ENCODE results near the gene SH2D7. TPM values are rescaled to one million over a fixed set of nuclear protein-coding genes. Genes with fewer than 3 reads are reported as not detected.

SH2D7 gene
- polyA plus RNA-seq, 1 donor (not counting 4 experiments of a cell fraction or from before 2014, with no cell fraction given) = not detected

DNA sequence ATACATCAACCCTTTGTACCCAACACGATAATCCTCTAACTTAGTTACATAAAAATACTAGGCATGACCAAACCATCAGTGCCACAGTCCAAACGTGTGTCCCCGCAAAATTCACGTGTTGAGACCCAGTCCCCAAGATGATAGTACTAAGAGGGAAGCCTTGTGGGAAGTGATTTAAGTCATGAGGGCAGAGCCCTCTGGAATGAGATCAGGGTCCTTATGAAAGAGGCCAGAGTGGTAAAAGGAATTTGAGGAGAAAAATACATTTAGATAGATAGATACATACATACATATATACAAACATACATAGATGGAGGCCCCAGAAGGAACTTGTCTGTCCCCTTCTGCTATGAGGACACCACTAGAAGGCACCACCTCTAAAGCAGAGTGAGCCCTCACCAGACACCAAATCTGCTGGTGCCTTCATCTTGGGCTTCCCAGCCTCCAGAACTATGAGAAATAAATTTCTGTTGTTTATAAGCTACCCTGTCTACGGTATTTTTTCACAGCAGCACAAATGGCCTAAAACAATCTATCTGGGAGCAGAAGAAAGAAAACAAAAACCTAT, 22.8 kb upstream of the SH2D7 start:
- Histone ChIP-seq H4K20me1 (ENCODE audit: control insufficient read depth, extremely low read depth, insufficient read depth, low read length) (no peaks in the 10 kb centered on the region), H3K9me3 (ENCODE audit: control insufficient read depth, low read depth, low read length) (no peaks in the 10 kb centered on the region), H3K36me3 (ENCODE audit: control insufficient read depth in 2 of 2, extremely low read depth in 1 of 2, insufficient read depth in 2 of 2, low read length in 2 of 2) (no peaks in the 10 kb centered on the region), H3K9me1 (ENCODE audit: control insufficient read depth, extremely low read depth, insufficient read depth, low read length) (peaks cover 3% of the 10 kb centered on the region), H3K27me3 (ENCODE audit: control insufficient read depth, extremely low read depth, insufficient read depth, low read length) (no peaks in the 10 kb centered on the region), H3K9ac (ENCODE audit: control insufficient read depth, extremely low read depth, insufficient read depth, low read length) (no peak overlapping the region), H3K4me3 (ENCODE audit: control insufficient read depth in 2 of 3, extremely low read depth in 1 of 3, insufficient read depth in 2 of 3, low read depth in 1 of 3, low read length in 3 of 3) (no peak overlapping the region), H3K4me1 (ENCODE audit: control insufficient read depth, extremely low read depth, insufficient read depth, low read length) (peaks cover 14% of the 10 kb centered on the region), H2AFZ (ENCODE audit: control insufficient read depth, low read length) (no peak overlapping the region), H3K4me2 (ENCODE audit: control insufficient read depth, extremely low read depth, insufficient read depth, low read depth, low read length) (no peak overlapping the region), H3K27ac (ENCODE audit: control insufficient read depth, insufficient read depth, low read length) (no peak overlapping the region), H3K79me2 (ENCODE audit: control insufficient read depth, insufficient read depth, low read length) (peaks cover 85% of the 10 kb centered on the region)
- dilution Hi-C loops (cut with MboI; ENCODE audit: extremely low pct_ligation_motif_present, low sequenced_read_pairs) = no loop called here
- FAIRE-seq (no peak), DNase-seq (ENCODE audit: low read depth, low spot score) (no peak)
- no peak for TF ChIP-seq CTCF (optimal IDR thresholded peaks at IDR 0.05 in 1 of 3, IDR thresholded peaks at IDR 0.05 in 1 of 3, conservative IDR thresholded peaks at IDR 0.05 in 1 of 3; ENCODE audit: extremely low read depth in 1 of 3, insufficient read depth in 2 of 3, low read length in 3 of 3)
- no peak for TF ChIP-seq EZH2 (IDR thresholded peaks at IDR 0.05; ENCODE audit: low read length)

DNA sequence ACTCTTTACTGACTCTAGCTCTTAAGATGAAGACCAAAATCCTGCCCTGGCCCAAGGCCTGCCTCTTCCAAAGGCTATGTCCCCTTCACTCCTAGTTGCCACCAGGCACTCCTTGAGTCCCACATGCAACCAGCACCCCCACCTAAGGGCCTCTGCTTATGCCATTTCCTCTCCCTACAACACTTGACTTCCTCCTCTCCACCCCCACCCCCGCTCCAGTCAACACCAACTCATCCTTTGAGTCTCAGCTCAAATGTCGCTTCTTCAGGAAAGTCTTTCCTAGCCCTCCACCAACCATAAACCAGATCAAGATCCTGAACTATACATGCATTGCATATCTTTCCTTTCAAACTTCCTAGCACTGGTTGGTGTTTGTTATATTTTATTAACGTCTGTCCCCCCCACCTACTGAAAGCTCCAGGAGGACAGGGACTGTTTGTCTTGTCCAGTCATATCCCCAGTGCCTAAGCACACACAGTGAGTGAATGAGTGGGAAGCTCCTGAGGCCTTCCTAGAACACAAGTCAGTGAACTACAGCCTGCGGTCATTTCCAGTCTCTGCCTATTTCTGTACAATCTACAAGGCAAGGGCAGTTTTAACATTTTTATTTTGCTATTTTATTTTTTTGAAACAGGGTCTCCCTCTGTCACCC, 22.2 kb upstream of the SH2D7 start:
- TF ChIP-seq EZH2 (IDR thresholded peaks at IDR 0.05; ENCODE audit: low read length) (no peak), CTCF (optimal IDR thresholded peaks at IDR 0.05 in 1 of 3, IDR thresholded peaks at IDR 0.05 in 1 of 3, conservative IDR thresholded peaks at IDR 0.05 in 1 of 3; ENCODE audit: extremely low read depth in 1 of 3, insufficient read depth in 2 of 3, low read length in 3 of 3) (no peak)
- H3K27me3 ChIP-seq (ENCODE audit: control insufficient read depth, extremely low read depth, insufficient read depth, low read length) = no peaks in the 10 kb centered on the region
- H3K4me1 ChIP-seq (ENCODE audit: control insufficient read depth, extremely low read depth, insufficient read depth, low read length) = peaks cover 12% of the 10 kb centered on the region
- H3K9ac ChIP-seq (ENCODE audit: control insufficient read depth, extremely low read depth, insufficient read depth, low read length) = no peak overlapping the region
- no peaks in the 10 kb centered on the region for H3K9me3 ChIP-seq (ENCODE audit: control insufficient read depth, low read depth, low read length)
- peaks cover 3% of the 10 kb centered on the region for H3K9me1 ChIP-seq (ENCODE audit: control insufficient read depth, extremely low read depth, insufficient read depth, low read length)
- no peak overlapping the region for H3K4me3 ChIP-seq (ENCODE audit: control insufficient read depth in 2 of 3, extremely low read depth in 1 of 3, insufficient read depth in 2 of 3, low read depth in 1 of 3, low read length in 3 of 3)
- H4K20me1 ChIP-seq (ENCODE audit: control insufficient read depth, extremely low read depth, insufficient read depth, low read length) = no peaks in the 10 kb centered on the region
- H3K4me2 ChIP-seq (ENCODE audit: control insufficient read depth, extremely low read depth, insufficient read depth, low read depth, low read length) = no peak overlapping the region
- H3K79me2 ChIP-seq (ENCODE audit: control insufficient read depth, insufficient read depth, low read length) = peaks cover 84% of the 10 kb centered on the region
- H3K27ac ChIP-seq (ENCODE audit: control insufficient read depth, insufficient read depth, low read length) = no peak overlapping the region
- FAIRE-seq (no peak), DNase-seq (ENCODE audit: low read depth, low spot score) (no peak)
- dilution Hi-C loops (cut with MboI; ENCODE audit: extremely low pct_ligation_motif_present, low sequenced_read_pairs) = no loop called here
- no peak overlapping the region for H2AFZ ChIP-seq (ENCODE audit: control insufficient read depth, low read length)
- H3K36me3 ChIP-seq (ENCODE audit: control insufficient read depth in 2 of 2, extremely low read depth in 1 of 2, insufficient read depth in 2 of 2, low read length in 2 of 2) = no peaks in the 10 kb centered on the region

All from keratinocyte (primary cell).